Measurements from ENCODE around the gene ABHD15. TPM values are rescaled to one million over a fixed set of nuclear protein-coding genes. Genes with fewer than 3 reads are reported as not detected.

The ABHD15 gene
- 11.6 and 11.7 TPM in 2 replicates for total RNA-seq (2014; rRNA removed; shearing (Covaris generic))

GRCh38 chr17:29566473-29567303 is at the start of gene ABHD15:
Gene ABHD15 (minus strand): TSS chr17:29567037. CDS start chr17:29566966, 71 bp downstream.
- peak; percentile 29 for DNase-seq (ENCODE audit: low spot score)

GRCh38 chr17:29615492-29616299 is 48.9 kb upstream of the ABHD15 start:
- no peak for DNase-seq (ENCODE audit: low spot score)

GRCh38 chr17:29615048-29615385 is 48.2 kb upstream of the ABHD15 start:
- no peak for DNase-seq (ENCODE audit: low spot score)

- DNase-seq (ENCODE audit: low spot score) = no peak
These were observed 47.7 kb upstream of the ABHD15 start for GRCh38 chr17:29614349-29615047.

- DNase-seq (ENCODE audit: low spot score) = no peak
These were observed 47.0 kb upstream of the ABHD15 start for GRCh38 chr17:29613856-29614255.

GRCh38 chr17:29613352-29613837 is 46.6 kb upstream of the ABHD15 start:
- DNase-seq (ENCODE audit: low spot score) = no peak

- no peak for DNase-seq (ENCODE audit: low spot score)
These were observed 45.8 kb upstream of the ABHD15 start for GRCh38 chr17:29612404-29613280.

- DNase-seq (ENCODE audit: low spot score) = no peak
These were observed 45.2 kb upstream of the ABHD15 start for GRCh38 chr17:29612094-29612403.

GRCh38 chr17:29611351-29612093 is 44.7 kb upstream of the ABHD15 start:
- DNase-seq (ENCODE audit: low spot score) = no peak

GRCh38 chr17:29610395-29610794 is 43.6 kb upstream of the ABHD15 start:
- DNase-seq (ENCODE audit: low spot score) = no peak

- DNase-seq (ENCODE audit: low spot score) = no peak
These were observed 42.1 kb upstream of the ABHD15 start for GRCh38 chr17:29608986-29609385.

GRCh38 chr17:29607557-29608195 is 40.8 kb upstream of the ABHD15 start:
- DNase-seq (ENCODE audit: low spot score) = no peak

- DNase-seq (ENCODE audit: low spot score) = no peak
These were observed 36.4 kb upstream of the ABHD15 start for GRCh38 chr17:29603109-29603674.

GRCh38 chr17:29597361-29598172 is 30.7 kb upstream of the ABHD15 start:
- DNase-seq (ENCODE audit: low spot score) = no peak

- DNase-seq (ENCODE audit: low spot score) = no peak
These were observed 30.0 kb upstream of the ABHD15 start for GRCh38 chr17:29596811-29597210.

- no peak for DNase-seq (ENCODE audit: low spot score)
These were observed 29.3 kb upstream of the ABHD15 start for GRCh38 chr17:29595943-29596774.

GRCh38 chr17:29595107-29595942 is 28.5 kb upstream of the ABHD15 start:
- no peak for DNase-seq (ENCODE audit: low spot score)

Measured in A172 (cell line).